Measurements from ENCODE around the gene THOC1. TPM values are rescaled to one million over a fixed set of nuclear protein-coding genes. Genes with fewer than 3 reads are reported as not detected.

Gene THOC1
- total RNA-seq, 2 donors from 2014 or later = 81.8 to 99.6 TPM

- Histone ChIP-seq H3K9ac (ENCODE audit: extremely low read depth, low read length, poor library complexity, severe bottlenecking) (no peak overlapping the region), H3K27ac (ENCODE audit: low read depth, low read length) (no peak overlapping the region), H3K9me3 (ENCODE audit: control insufficient read depth, low read length) (no peaks in the 10 kb centered on the region), H3K36me3 (ENCODE audit: control insufficient read depth, insufficient read depth, low read length) (peaks cover 66% of the 10 kb centered on the region), H3K4me3 (ENCODE audit: low read length) (no peak overlapping the region), H3K27me3 (ENCODE audit: control insufficient read depth, insufficient read depth, low read length, poor library complexity, severe bottlenecking) (no peaks in the 10 kb centered on the region), H3K4me1 (ENCODE audit: control insufficient read depth, insufficient read depth, low read length) (no peaks in the 10 kb centered on the region)
- no peak overlapping the region for H3K27ac Mint-ChIP-seq
- H3K27me3 Mint-ChIP-seq (ENCODE audit: insufficient read depth) = no peaks in the 10 kb centered on the region
- no peak for TF ChIP-seq CTCF (conservative IDR thresholded peaks at IDR 0.05)
- DNase-seq = no peak
- no peaks in the 10 kb centered on the region for H3K9me3 Mint-ChIP-seq
- no peaks in the 10 kb centered on the region for H3K4me1 Mint-ChIP-seq
- WGBS, 2 experiments (ENCODE audit: insufficient coverage in 1 of 2, insufficient read length in 1 of 2) = 94 to 100% methylated on average over 2 to 4 of the region's 4 CpGs
- no peak overlapping the region for H3K4me3 Mint-ChIP-seq
- peaks cover 65% of the 10 kb centered on the region for H3K36me3 Mint-ChIP-seq (ENCODE audit: low read depth)
Observed at GRCh38 chr18:225745-226144, 42.1 kb downstream of the THOC1 start.

- Mint-ChIP-seq H3K4me3 (no peak overlapping the region), H3K36me3 (ENCODE audit: low read depth) (peaks cover 83% of the 10 kb centered on the region), H3K27me3 (ENCODE audit: insufficient read depth) (no peaks in the 10 kb centered on the region), H3K9me3 (peaks cover 4% of the 10 kb centered on the region), H3K27ac (no peak overlapping the region), H3K4me1 (peaks cover 4% of the 10 kb centered on the region)
- peak overlapping the region; percentile 13 for H3K4me3 ChIP-seq (ENCODE audit: low read length)
- peaks cover 8% of the 10 kb centered on the region for H3K9me3 ChIP-seq (ENCODE audit: control insufficient read depth, low read length)
- peaks cover 87% of the 10 kb centered on the region for H3K36me3 ChIP-seq (ENCODE audit: control insufficient read depth, insufficient read depth, low read length)
- TF ChIP-seq CTCF (conservative IDR thresholded peaks at IDR 0.05) = no peak
- no peaks in the 10 kb centered on the region for H3K4me1 ChIP-seq (ENCODE audit: control insufficient read depth, insufficient read depth, low read length)
- no peak for DNase-seq
- no peaks in the 10 kb centered on the region for H3K27me3 ChIP-seq (ENCODE audit: control insufficient read depth, insufficient read depth, low read length, poor library complexity, severe bottlenecking)
- no peak overlapping the region for H3K9ac ChIP-seq (ENCODE audit: extremely low read depth, low read length, poor library complexity, severe bottlenecking)
- no peak overlapping the region for H3K27ac ChIP-seq (ENCODE audit: low read depth, low read length)
Observed at GRCh38 chr18:220708-221107, 47.1 kb downstream of the THOC1 start.

- DNase-seq = no peak
- peaks cover 8% of the 10 kb centered on the region for H3K9me3 ChIP-seq (ENCODE audit: control insufficient read depth, low read length)
- H3K4me3 ChIP-seq (ENCODE audit: low read length) = no peak overlapping the region
- 93 to 97% methylated on average over 3 to 5 of the region's 5 CpGs for WGBS, 2 experiments (ENCODE audit: insufficient coverage in 1 of 2, insufficient read length in 1 of 2)
- no peak overlapping the region for H3K9ac ChIP-seq (ENCODE audit: extremely low read depth, low read length, poor library complexity, severe bottlenecking)
- Mint-ChIP-seq H3K27ac (no peak overlapping the region), H3K9me3 (peaks cover 4% of the 10 kb centered on the region), H3K27me3 (ENCODE audit: insufficient read depth) (no peaks in the 10 kb centered on the region), H3K36me3 (ENCODE audit: low read depth) (peaks cover 80% of the 10 kb centered on the region), H3K4me1 (peaks cover 13% of the 10 kb centered on the region), H3K4me3 (no peak overlapping the region)
- no peaks in the 10 kb centered on the region for H3K4me1 ChIP-seq (ENCODE audit: control insufficient read depth, insufficient read depth, low read length)
- H3K27me3 ChIP-seq (ENCODE audit: control insufficient read depth, insufficient read depth, low read length, poor library complexity, severe bottlenecking) = no peaks in the 10 kb centered on the region
- peaks cover 89% of the 10 kb centered on the region for H3K36me3 ChIP-seq (ENCODE audit: control insufficient read depth, insufficient read depth, low read length)
- H3K27ac ChIP-seq (ENCODE audit: low read depth, low read length) = no peak overlapping the region
- no peak for TF ChIP-seq CTCF (conservative IDR thresholded peaks at IDR 0.05)
Observed at GRCh38 chr18:217532-218336, 50.1 kb downstream of the THOC1 start.
